ENCODE measurements around the gene CYTIP. TPM values are rescaled to one million over a fixed set of nuclear protein-coding genes. Genes with fewer than 3 reads are reported as not detected.

Gene CYTIP
- total and polyA plus RNA-seq, 2 of the 13 experiments (the other 11 are each of a cell fraction or from before 2014, with no cell fraction given) = not detected

GRCh38 chr2:157438863-157439823 lies 4.7 kb downstream of the CYTIP start:
- ATAC-seq = no peak
- Histone ChIP-seq H3K27ac (ENCODE audit: extremely low read length, insufficient read depth, low read length) (no peak overlapping the region), H3K4me2 (ENCODE audit: low read depth, low read length) (no peak overlapping the region), H3K4me3 (replicated peaks in 1 of 3; ENCODE audit: insufficient read depth in 1 of 3, low read depth in 2 of 3, low read length in 3 of 3) (no peak overlapping the region), H3K4me1 (ENCODE audit: insufficient read depth, low read length) (no peaks in the 10 kb centered on the region), H4K20me1 (ENCODE audit: insufficient read depth, low read length) (no peaks in the 10 kb centered on the region), H3K9me3 (ENCODE audit: low read length) (no peaks in the 10 kb centered on the region), H3K36me3 (replicated peaks in 1 of 2; ENCODE audit: control insufficient read depth in 1 of 2, insufficient read depth in 2 of 2, low read length in 2 of 2) (no peaks in the 10 kb centered on the region), H3K27me3 (ENCODE audit: control insufficient read depth in 1 of 2, insufficient read depth in 2 of 2, low read length in 2 of 2) (peaks cover 0 to 6% of the 10 kb centered on the region in 2 experiments; a peak in 1 of 5 replicates), H3K9ac (ENCODE audit: insufficient read depth, low read depth, low read length) (no peak overlapping the region), H2AFZ (ENCODE audit: low read length) (no peak overlapping the region), H3K79me2 (ENCODE audit: insufficient read depth, low read length) (no peaks in the 10 kb centered on the region)
- intact Hi-C loops (cut with micrococcal nuclease; ENCODE audit: unreplicated experiment) (no loop called here), in situ Hi-C loops (cut with HindIII; ENCODE audit: extremely low pct_ligation_motif_present, low pct_unique_long_range_greater_than_20kb) (no loop called here)
- WGBS (ENCODE audit: low lambda C conversion rate) = 37% methylated on average over 12 of the region's 12 CpGs
- no peak for DNase-seq (ENCODE audit: low spot score)
- CTCF ChIA-PET (ENCODE audit: low intra/inter-chr PET ratio, low total read pairs) = no interaction called here
- BruUV-seq (replicated peaks) = no TSS peak
- no peak for FAIRE-seq
- POLR2A ChIA-PET = no interaction called here
- TF ChIP-seq MLLT10 (CRISPR knock-in tag; IDR thresholded peaks at IDR 0.05) (no peak), ZNF639 (CRISPR knock-in tag; conservative IDR thresholded peaks at IDR 0.05) (no peak), MXI1 (IDR thresholded peaks at IDR 0.05; ENCODE audit: borderline replicate concordance, low read depth, low read length) (no peak), ZNF343 (CRISPR knock-in tag; IDR thresholded peaks at IDR 0.05) (no peak), AGO2 (optimal IDR thresholded peaks at IDR 0.05; ENCODE audit: low read depth, low read length) (no peak), ZFP37 (CRISPR knock-in tag; IDR thresholded peaks at IDR 0.05; ENCODE audit: borderline replicate concordance) (no peak), ZNF605 (CRISPR knock-in tag; IDR thresholded peaks at IDR 0.05) (no peak), ZNF337 (CRISPR knock-in tag; IDR thresholded peaks at IDR 0.05; ENCODE audit: borderline replicate concordance, low read depth) (no peak), YY1 (IDR thresholded peaks at IDR 0.05; ENCODE audit: insufficient read depth, insufficient replicate concordance, low read depth, low read length) (no peak), MBD4 (IDR thresholded peaks at IDR 0.05; ENCODE audit: borderline replicate concordance, low read length) (no peak)
- TF ChIP-seq, protein P1, sequence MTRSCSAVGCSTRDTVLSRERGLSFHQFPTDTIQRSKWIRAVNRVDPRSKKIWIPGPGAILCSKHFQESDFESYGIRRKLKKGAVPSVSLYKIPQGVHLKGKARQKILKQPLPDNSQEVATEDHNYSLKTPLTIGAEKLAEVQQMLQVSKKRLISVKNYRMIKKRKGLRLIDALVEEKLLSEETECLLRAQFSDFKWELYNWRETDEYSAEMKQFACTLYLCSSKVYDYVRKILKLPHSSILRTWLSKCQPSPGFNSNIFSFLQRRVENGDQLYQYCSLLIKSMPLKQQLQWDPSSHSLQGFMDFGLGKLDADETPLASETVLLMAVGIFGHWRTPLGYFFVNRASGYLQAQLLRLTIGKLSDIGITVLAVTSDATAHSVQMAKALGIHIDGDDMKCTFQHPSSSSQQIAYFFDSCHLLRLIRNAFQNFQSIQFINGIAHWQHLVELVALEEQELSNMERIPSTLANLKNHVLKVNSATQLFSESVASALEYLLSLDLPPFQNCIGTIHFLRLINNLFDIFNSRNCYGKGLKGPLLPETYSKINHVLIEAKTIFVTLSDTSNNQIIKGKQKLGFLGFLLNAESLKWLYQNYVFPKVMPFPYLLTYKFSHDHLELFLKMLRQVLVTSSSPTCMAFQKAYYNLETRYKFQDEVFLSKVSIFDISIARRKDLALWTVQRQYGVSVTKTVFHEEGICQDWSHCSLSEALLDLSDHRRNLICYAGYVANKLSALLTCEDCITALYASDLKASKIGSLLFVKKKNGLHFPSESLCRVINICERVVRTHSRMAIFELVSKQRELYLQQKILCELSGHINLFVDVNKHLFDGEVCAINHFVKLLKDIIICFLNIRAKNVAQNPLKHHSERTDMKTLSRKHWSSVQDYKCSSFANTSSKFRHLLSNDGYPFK (CRISPR knock-in tag; IDR thresholded peaks at IDR 0.05; ENCODE audit: borderline replicate concordance) = no peak
- TF ChIP-seq, protein P2, sequence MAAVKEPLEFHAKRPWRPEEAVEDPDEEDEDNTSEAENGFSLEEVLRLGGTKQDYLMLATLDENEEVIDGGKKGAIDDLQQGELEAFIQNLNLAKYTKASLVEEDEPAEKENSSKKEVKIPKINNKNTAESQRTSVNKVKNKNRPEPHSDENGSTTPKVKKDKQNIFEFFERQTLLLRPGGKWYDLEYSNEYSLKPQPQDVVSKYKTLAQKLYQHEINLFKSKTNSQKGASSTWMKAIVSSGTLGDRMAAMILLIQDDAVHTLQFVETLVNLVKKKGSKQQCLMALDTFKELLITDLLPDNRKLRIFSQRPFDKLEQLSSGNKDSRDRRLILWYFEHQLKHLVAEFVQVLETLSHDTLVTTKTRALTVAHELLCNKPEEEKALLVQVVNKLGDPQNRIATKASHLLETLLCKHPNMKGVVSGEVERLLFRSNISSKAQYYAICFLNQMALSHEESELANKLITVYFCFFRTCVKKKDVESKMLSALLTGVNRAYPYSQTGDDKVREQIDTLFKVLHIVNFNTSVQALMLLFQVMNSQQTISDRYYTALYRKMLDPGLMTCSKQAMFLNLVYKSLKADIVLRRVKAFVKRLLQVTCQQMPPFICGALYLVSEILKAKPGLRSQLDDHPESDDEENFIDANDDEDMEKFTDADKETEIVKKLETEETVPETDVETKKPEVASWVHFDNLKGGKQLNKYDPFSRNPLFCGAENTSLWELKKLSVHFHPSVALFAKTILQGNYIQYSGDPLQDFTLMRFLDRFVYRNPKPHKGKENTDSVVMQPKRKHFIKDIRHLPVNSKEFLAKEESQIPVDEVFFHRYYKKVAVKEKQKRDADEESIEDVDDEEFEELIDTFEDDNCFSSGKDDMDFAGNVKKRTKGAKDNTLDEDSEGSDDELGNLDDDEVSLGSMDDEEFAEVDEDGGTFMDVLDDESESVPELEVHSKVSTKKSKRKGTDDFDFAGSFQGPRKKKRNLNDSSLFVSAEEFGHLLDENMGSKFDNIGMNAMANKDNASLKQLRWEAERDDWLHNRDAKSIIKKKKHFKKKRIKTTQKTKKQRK (IDR thresholded peaks at IDR 0.05; ENCODE audit: low read length) = no peak
